Measurements from ENCODE around the gene FBXL4. TPM values are rescaled to one million over a fixed set of nuclear protein-coding genes. Genes with fewer than 3 reads are reported as not detected.

Gene FBXL4
- total RNA-seq, 1 experiment from 2014 or later = 15.1 TPM

DNA sequence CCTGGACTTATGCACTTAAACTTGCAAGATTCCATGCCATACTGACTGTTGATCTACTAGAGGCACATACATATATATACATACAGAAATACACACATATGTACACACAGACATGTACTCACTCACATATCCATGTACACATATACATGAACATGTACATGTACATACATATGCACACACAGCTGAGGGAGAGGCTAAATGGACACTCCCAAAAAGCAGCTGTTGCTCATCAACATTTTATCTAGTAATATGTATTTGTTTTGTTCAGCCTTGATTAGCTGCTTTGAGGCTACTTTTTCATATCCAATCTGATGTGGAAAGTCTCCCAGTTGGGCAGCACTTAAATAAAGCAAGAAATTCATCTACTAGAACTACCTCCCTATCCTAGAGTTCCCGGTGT lies 33.7 kb upstream of the FBXL4 start:
- ChIA-PET CTCF (no interaction called here), POLR2A (ENCODE audit: unreplicated experiment) (no interaction called here)
- no peak for DNase-seq
- Histone ChIP-seq H3F3A (ENCODE audit: insufficient read depth, low read depth) (no peaks in the 10 kb centered on the region), H3K4me3 (no peak overlapping the region), H3K4me2 (no peak overlapping the region), H4K20me1 (ENCODE audit: insufficient read depth) (no peaks in the 10 kb centered on the region), H3K36me3 (ENCODE audit: low read depth) (no peaks in the 10 kb centered on the region), H3K27me3 (ENCODE audit: insufficient read depth, low read depth) (no peaks in the 10 kb centered on the region), H2AFZ (no peak overlapping the region), H3K27ac (no peak overlapping the region), H3K9me2 (ENCODE audit: insufficient read depth) (0 out of 2 replicates have a peak, but pooled peaks cover 7% of the 10 kb centered on the region), H3K79me2 (ENCODE audit: low read depth) (no peaks in the 10 kb centered on the region), H3K4me1 (replicated peaks; ENCODE audit: insufficient read depth) (no peaks in the 10 kb centered on the region), H3K9me3 (ENCODE audit: insufficient read depth, low read depth) (no peaks in the 10 kb centered on the region)
- TF ChIP-seq CTCF (conservative IDR thresholded peaks at IDR 0.05) = no peak
- no peak for TF ChIP-seq EZH2 (IDR thresholded peaks at IDR 0.05; ENCODE audit: low read depth)
- no TSS peak for BruUV-seq (replicated peaks)
- intact Hi-C loops (cut with micrococcal nuclease; ENCODE audit: unreplicated experiment) = no loop called here

DNA sequence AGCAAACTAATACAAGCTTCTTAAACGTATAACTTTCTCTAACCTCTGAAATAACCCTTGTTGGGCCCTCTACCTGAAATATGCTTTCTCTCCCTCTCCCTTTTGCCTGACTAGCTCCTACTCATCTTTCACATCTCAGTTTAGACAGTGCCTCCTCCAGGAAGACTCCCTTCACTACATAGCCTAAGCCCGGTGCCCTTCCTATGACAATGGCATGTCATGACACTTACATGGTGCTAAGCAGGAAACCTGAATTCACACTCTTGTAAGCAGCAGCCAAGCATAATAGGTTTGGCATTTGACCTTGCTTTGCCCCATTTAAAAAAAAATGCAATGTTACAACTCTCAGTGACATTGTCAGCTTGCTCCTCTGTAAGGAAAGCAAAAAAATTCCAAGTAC lies 33.1 kb upstream of the FBXL4 start:
- Histone ChIP-seq H3K79me2 (ENCODE audit: low read depth) (no peaks in the 10 kb centered on the region), H3F3A (ENCODE audit: insufficient read depth, low read depth) (no peaks in the 10 kb centered on the region), H3K4me3 (no peak overlapping the region), H2AFZ (no peak overlapping the region), H3K9me2 (ENCODE audit: insufficient read depth) (0 out of 2 replicates have a peak, but pooled peaks cover 7% of the 10 kb centered on the region), H3K27me3 (ENCODE audit: insufficient read depth, low read depth) (no peaks in the 10 kb centered on the region), H3K36me3 (ENCODE audit: low read depth) (no peaks in the 10 kb centered on the region), H4K20me1 (ENCODE audit: insufficient read depth) (no peaks in the 10 kb centered on the region), H3K27ac (no peak overlapping the region), H3K4me2 (no peak overlapping the region), H3K4me1 (replicated peaks; ENCODE audit: insufficient read depth) (no peaks in the 10 kb centered on the region), H3K9me3 (ENCODE audit: insufficient read depth, low read depth) (no peaks in the 10 kb centered on the region)
- ChIA-PET CTCF (no interaction called here), POLR2A (ENCODE audit: unreplicated experiment) (no interaction called here)
- TF ChIP-seq CTCF (conservative IDR thresholded peaks at IDR 0.05) (no peak), EZH2 (IDR thresholded peaks at IDR 0.05; ENCODE audit: low read depth) (no peak)
- DNase-seq = no peak
- intact Hi-C loops (cut with micrococcal nuclease; ENCODE audit: unreplicated experiment) = no loop called here
- BruUV-seq (replicated peaks) = no TSS peak

GRCh38 chr6:98977671-98978292 lies 30.0 kb upstream of the FBXL4 start:
- Histone ChIP-seq H3K9me3 (ENCODE audit: insufficient read depth, low read depth) (no peaks in the 10 kb centered on the region), H3K27me3 (ENCODE audit: insufficient read depth, low read depth) (no peaks in the 10 kb centered on the region), H3K9me2 (ENCODE audit: insufficient read depth) (0 out of 2 replicates have a peak, but pooled peaks cover 7% of the 10 kb centered on the region), H3K4me1 (replicated peaks; ENCODE audit: insufficient read depth) (no peaks in the 10 kb centered on the region), H3K27ac (no peak overlapping the region), H3K36me3 (ENCODE audit: low read depth) (no peaks in the 10 kb centered on the region), H3K4me2 (no peak overlapping the region), H3K79me2 (ENCODE audit: low read depth) (no peaks in the 10 kb centered on the region), H3K4me3 (no peak overlapping the region), H4K20me1 (ENCODE audit: insufficient read depth) (no peaks in the 10 kb centered on the region), H2AFZ (no peak overlapping the region), H3F3A (ENCODE audit: insufficient read depth, low read depth) (no peaks in the 10 kb centered on the region)
- ChIA-PET POLR2A (ENCODE audit: unreplicated experiment) (no interaction called here), CTCF (no interaction called here)
- intact Hi-C loops (cut with micrococcal nuclease; ENCODE audit: unreplicated experiment) = no loop called here
- BruUV-seq (replicated peaks) = no TSS peak
- no peak for DNase-seq
- no peak for TF ChIP-seq EZH2 (IDR thresholded peaks at IDR 0.05; ENCODE audit: low read depth)
- no peak for TF ChIP-seq CTCF (conservative IDR thresholded peaks at IDR 0.05)
